ENCODE results near the gene PTPN2. TPM values are rescaled to one million over a fixed set of nuclear protein-coding genes. Genes with fewer than 3 reads are reported as not detected.

Gene PTPN2
- total RNA-seq, 1 donor from 2014 or later: 31.4 TPM

DNA sequence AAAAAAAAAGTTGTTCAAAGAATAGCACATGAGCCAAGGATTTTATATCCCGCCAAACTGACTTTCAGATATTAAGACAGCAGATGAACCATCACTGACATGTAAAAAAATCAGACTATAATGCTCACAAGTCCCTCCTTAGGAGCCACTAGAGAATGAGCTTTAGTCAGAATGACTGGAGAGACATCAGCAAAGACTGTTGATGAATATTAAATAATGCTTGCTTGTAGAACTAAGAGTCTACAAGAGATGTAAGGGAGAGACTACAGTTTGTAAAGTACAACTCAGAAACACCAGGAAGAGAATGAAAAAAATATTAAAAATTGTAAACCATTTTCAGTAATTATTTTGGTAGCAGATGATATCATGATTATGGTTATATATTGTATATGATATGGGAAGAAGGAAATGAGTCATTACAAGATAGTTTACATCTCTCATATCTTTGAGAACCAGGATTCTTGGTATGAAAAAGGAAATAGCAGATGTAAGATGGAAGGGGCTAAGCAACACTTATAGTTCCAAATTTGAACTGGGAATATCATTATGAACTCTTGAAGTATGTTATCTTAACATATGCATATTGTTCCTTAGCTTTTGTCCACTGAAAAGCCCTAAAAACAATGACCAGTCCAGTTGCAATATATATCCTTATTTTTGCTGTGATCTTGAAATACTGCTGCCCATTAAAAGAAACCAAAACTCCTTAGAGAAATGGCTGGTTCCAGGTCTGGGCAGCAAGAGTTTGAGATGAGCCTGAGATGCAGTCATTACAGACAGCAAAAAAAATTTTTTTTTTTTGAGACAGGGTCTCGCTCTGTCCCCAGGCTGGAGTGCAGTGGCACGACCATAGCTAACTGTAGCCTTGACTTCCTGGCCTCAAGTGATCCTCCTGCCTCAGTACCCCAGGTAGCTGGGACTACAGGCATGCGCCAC, 55.7 kb downstream of the PTPN2 start:
- no peak overlapping the region for H3K4me3 Mint-ChIP-seq
- H3K27ac Mint-ChIP-seq: no peak overlapping the region
- TF ChIP-seq, protein P1, sequence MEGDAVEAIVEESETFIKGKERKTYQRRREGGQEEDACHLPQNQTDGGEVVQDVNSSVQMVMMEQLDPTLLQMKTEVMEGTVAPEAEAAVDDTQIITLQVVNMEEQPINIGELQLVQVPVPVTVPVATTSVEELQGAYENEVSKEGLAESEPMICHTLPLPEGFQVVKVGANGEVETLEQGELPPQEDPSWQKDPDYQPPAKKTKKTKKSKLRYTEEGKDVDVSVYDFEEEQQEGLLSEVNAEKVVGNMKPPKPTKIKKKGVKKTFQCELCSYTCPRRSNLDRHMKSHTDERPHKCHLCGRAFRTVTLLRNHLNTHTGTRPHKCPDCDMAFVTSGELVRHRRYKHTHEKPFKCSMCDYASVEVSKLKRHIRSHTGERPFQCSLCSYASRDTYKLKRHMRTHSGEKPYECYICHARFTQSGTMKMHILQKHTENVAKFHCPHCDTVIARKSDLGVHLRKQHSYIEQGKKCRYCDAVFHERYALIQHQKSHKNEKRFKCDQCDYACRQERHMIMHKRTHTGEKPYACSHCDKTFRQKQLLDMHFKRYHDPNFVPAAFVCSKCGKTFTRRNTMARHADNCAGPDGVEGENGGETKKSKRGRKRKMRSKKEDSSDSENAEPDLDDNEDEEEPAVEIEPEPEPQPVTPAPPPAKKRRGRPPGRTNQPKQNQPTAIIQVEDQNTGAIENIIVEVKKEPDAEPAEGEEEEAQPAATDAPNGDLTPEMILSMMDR (conservative IDR thresholded peaks at IDR 0.05): no peak
- no peak for DNase-seq (ENCODE audit: extremely low spot score, unreplicated experiment)
- peaks cover 6% of the 10 kb centered on the region for H3K9me3 Mint-ChIP-seq
- H3K27me3 Mint-ChIP-seq: no peaks in the 10 kb centered on the region
- no peaks in the 10 kb centered on the region for H3K4me1 Mint-ChIP-seq (ENCODE audit: unreplicated experiment)
- peaks cover 50% of the 10 kb centered on the region for H3K36me3 Mint-ChIP-seq

DNA sequence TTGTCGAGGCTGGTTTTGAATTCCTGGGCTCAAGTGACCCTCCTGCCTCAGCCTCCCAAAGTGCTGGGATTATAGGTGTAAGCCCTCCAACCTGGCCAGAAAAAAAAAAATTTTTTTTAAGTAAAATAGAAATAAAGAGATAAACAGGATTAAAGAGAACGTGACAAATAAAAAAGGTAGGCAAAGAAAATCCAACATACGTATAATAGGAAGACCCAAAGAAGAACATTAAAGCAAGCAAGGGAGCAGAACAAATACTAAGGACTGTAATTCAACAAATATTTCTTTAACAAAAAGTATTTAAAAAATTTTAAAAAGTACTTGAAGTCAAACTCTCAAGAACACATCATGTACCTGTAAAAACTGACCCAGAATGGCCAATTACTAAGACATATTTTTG, 56.4 kb downstream of the PTPN2 start:
- Mint-ChIP-seq H3K4me1 (ENCODE audit: unreplicated experiment) (no peaks in the 10 kb centered on the region), H3K4me3 (no peak overlapping the region), H3K36me3 (peaks cover 45% of the 10 kb centered on the region), H3K9me3 (peaks cover 6% of the 10 kb centered on the region), H3K27me3 (no peaks in the 10 kb centered on the region), H3K27ac (no peak overlapping the region)
- DNase-seq (ENCODE audit: extremely low spot score, unreplicated experiment): no peak
- TF ChIP-seq, protein P1 (conservative IDR thresholded peaks at IDR 0.05): no peak

- H3K9me3 Mint-ChIP-seq: peaks cover 6% of the 10 kb centered on the region
- H3K4me3 Mint-ChIP-seq: no peak overlapping the region
- peaks cover 36% of the 10 kb centered on the region for H3K36me3 Mint-ChIP-seq
- TF ChIP-seq, protein P1 (conservative IDR thresholded peaks at IDR 0.05): no peak
- no peak overlapping the region for H3K27ac Mint-ChIP-seq
- no peaks in the 10 kb centered on the region for H3K27me3 Mint-ChIP-seq
- no peak for DNase-seq (ENCODE audit: extremely low spot score, unreplicated experiment)
- H3K4me1 Mint-ChIP-seq (ENCODE audit: unreplicated experiment): peaks cover 11% of the 10 kb centered on the region
Measured at GRCh38 chr18:12825230-12825629, 58.8 kb downstream of the PTPN2 start.

DNA sequence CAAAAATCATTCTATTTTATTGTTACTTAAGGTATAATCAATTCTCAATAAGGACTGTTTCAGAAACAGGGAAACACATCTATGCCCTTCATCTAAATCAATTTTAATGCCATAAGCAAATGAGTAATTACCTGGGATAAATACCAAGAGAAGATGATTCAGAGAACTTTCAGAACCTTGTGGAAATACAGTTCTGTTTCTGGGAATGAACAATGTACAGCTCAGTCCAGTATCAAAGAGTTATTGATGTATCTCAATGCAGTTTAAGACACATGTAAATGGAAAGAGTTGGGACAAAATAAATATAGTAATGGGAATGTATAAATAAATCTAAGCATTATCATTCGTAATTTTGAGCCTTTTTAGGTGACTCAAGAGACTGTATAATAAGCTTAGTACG, 60.1 kb downstream of the PTPN2 start:
- H3K9me3 Mint-ChIP-seq: peaks cover 6% of the 10 kb centered on the region
- H3K27ac Mint-ChIP-seq: no peak overlapping the region
- H3K27me3 Mint-ChIP-seq: no peaks in the 10 kb centered on the region
- DNase-seq (ENCODE audit: extremely low spot score, unreplicated experiment): no peak
- no peak overlapping the region for H3K4me3 Mint-ChIP-seq
- H3K4me1 Mint-ChIP-seq (ENCODE audit: unreplicated experiment): peaks cover 18% of the 10 kb centered on the region
- TF ChIP-seq, protein P1 (conservative IDR thresholded peaks at IDR 0.05): no peak
- H3K36me3 Mint-ChIP-seq: peaks cover 31% of the 10 kb centered on the region

DNA sequence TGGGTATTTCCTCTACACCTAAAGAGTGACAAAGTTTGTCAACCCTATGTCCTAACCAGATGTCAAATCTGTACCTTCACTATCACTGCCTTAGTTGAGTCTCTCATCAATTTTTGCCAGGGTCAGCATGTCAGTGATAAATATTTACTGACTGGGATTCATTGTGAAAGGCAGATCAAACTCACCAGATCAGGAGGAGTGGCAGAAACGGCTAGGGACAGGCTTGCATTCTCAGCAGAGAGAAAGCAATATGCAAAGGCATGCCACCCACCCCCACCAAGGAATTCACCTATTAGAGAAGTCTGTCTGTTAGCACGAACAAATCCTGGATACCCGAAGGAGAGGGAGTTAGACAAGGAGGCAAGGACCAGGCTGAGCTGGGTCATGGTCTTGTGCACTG, 62.6 kb downstream of the PTPN2 start:
- no peaks in the 10 kb centered on the region for H3K27me3 Mint-ChIP-seq
- H3K4me1 Mint-ChIP-seq (ENCODE audit: unreplicated experiment): peaks cover 18% of the 10 kb centered on the region
- no peak overlapping the region for H3K4me3 Mint-ChIP-seq
- TF ChIP-seq, protein P1 (conservative IDR thresholded peaks at IDR 0.05): no peak
- DNase-seq (ENCODE audit: extremely low spot score, unreplicated experiment): no peak
- no peaks in the 10 kb centered on the region for H3K9me3 Mint-ChIP-seq
- peaks cover 28% of the 10 kb centered on the region for H3K36me3 Mint-ChIP-seq
- no peak overlapping the region for H3K27ac Mint-ChIP-seq
